Vagina (tissue), 2 donors: ENCODE results near the gene ZNF438. TPM values are rescaled to one million over a fixed set of nuclear protein-coding genes. Genes with fewer than 3 reads are reported as not detected.

Source experiments
- DNase-seq, 2 donors: peaks; one replicate each; pipeline ENCODE4 v3.0.0-alpha.2; 2017; ENCODE audit errors: extremely low spot score in 2 of 2
- H3K27ac ChIP-seq: fragments of 200-600 bp; sonication (generic); one replicate; pipeline ENCODE4 v1.5.1; 2019
- H3K27me3 ChIP-seq: fragments of 200-600 bp; sonication (generic); one replicate; pipeline ENCODE4 v1.5.1; 2019
- H3K36me3 ChIP-seq, 2 donors: fragments of 200-600 bp; sonication (generic); one replicate each; pipeline ENCODE4 v1.5.1; 2017 to 2019
- H3K4me1 ChIP-seq: fragments of 200-600 bp; sonication (generic); one replicate; pipeline ENCODE4 v1.5.1; 2019
- H3K4me3 ChIP-seq, 2 donors: fragments of 200-600 bp; sonication (generic); 1 replicate in 1 of 2; 2 replicates in 1 of 2; pipeline ENCODE4 v1.5.1; 2016 to 2019
- H3K9me3 ChIP-seq: fragments of 200-600 bp; sonication (generic); one replicate; pipeline ENCODE4 v1.5.1; 2019
- CTCF ChIP-seq, 3 experiments: fragments of 450-650 bp in 2 of 3; fragments of 200-600 bp in 1 of 3; sonication (generic) in 1 of 3; IDR thresholded peaks; one replicate each; pipeline ENCODE4 v1.5.1; 2017 to 2019; ENCODE audit warnings: antibody characterized with exemption in 3 of 3, mild to moderate bottlenecking in 2 of 3, moderate library complexity in 2 of 3
- POLR2A ChIP-seq, 2 donors: fragments of 450-650 bp; IDR thresholded peaks; one replicate each; pipeline ENCODE4 v1.6.1; 2017; ENCODE audit warnings: antibody characterized with exemption in 2 of 2, mild to moderate bottlenecking in 2 of 2, moderate library complexity in 2 of 2
- POLR2AphosphoS5 ChIP-seq, 2 donors: sonication (generic); formaldehyde crosslinking; IDR thresholded peaks; one replicate each; pipeline ENCODE4 v1.9.0; 2017; ENCODE audit warnings: antibody characterized with exemption in 2 of 2, mild to moderate bottlenecking in 2 of 2, low read depth in 1 of 2; ENCODE audit not compliant: insufficient read depth in 1 of 2
- intact Hi-C: fragments of 100-400 bp; cut with DNase I; formaldehyde crosslinking; loops from one replicate; pipeline ENCODE4 v1.15.1; 2023
- total RNA-seq: library from RNA; depleted of rRNA; stranded (reverse); fragments of >200 nt; gene quantifications from one replicate; pipeline ENCODE4 v1.2.3, GENCODE V29; 2016

Gene ZNF438
- total RNA-seq, 1 donor from 2014 or later, result 11.8 TPM

GRCh38 chr10:30831426-30831825 is 200.2 kb downstream of the ZNF438 start:
- Histone ChIP-seq H3K27ac (peak overlapping the region; percentile 49), H3K27me3 (no peaks in the 10 kb centered on the region), H3K9me3 (no peaks in the 10 kb centered on the region), H3K4me1 (peaks cover 59% of the 10 kb centered on the region), H3K36me3 (no peaks in the 10 kb centered on the region), H3K4me3 (no peak overlapping the region)
- DNase-seq, result no peak
- TF ChIP-seq POLR2AphosphoS5 (IDR thresholded peaks at IDR 0.05; ENCODE audit: insufficient read depth in 1 of 2, low read depth in 1 of 2), result no peak
- intact Hi-C loops, result no loop called here

GRCh38 chr10:30830315-30831230 is 201.1 kb downstream of the ZNF438 start:
- H3K27me3 ChIP-seq, result no peaks in the 10 kb centered on the region
- H3K4me3 ChIP-seq, result no peak overlapping the region
- peaks cover 59% of the 10 kb centered on the region for H3K4me1 ChIP-seq
- H3K27ac ChIP-seq, result peak overlapping the region; percentile 49
- intact Hi-C loops, result no loop called here
- H3K36me3 ChIP-seq, result no peaks in the 10 kb centered on the region
- TF ChIP-seq POLR2A (IDR thresholded peaks at IDR 0.05) (no peak), CTCF (IDR thresholded peaks at IDR 0.05) (no peak), POLR2AphosphoS5 (IDR thresholded peaks at IDR 0.05; ENCODE audit: insufficient read depth in 1 of 2, low read depth in 1 of 2) (no peak)
- no peaks in the 10 kb centered on the region for H3K9me3 ChIP-seq
- no peak for DNase-seq

GRCh38 chr10:30829901-30830300 is 201.8 kb downstream of the ZNF438 start:
- Histone ChIP-seq H3K4me3 (no peak overlapping the region), H3K27ac (no peak overlapping the region), H3K4me1 (peaks cover 59% of the 10 kb centered on the region), H3K36me3 (no peaks in the 10 kb centered on the region), H3K9me3 (no peaks in the 10 kb centered on the region), H3K27me3 (no peaks in the 10 kb centered on the region)
- intact Hi-C loops, result no loop called here
- DNase-seq, result no peak
- TF ChIP-seq CTCF (IDR thresholded peaks at IDR 0.05), result no peak
- TF ChIP-seq POLR2A (IDR thresholded peaks at IDR 0.05), result no peak
- no peak for TF ChIP-seq POLR2AphosphoS5 (IDR thresholded peaks at IDR 0.05; ENCODE audit: insufficient read depth in 1 of 2, low read depth in 1 of 2)

- H3K4me3 ChIP-seq, result no peak overlapping the region
- DNase-seq, result no peak
- intact Hi-C loops, result no loop called here
- H3K36me3 ChIP-seq, result no peaks in the 10 kb centered on the region
- H3K9me3 ChIP-seq, result no peaks in the 10 kb centered on the region
- H3K27ac ChIP-seq, result no peak overlapping the region
- H3K27me3 ChIP-seq, result no peaks in the 10 kb centered on the region
- H3K4me1 ChIP-seq, result peaks cover 50% of the 10 kb centered on the region
- TF ChIP-seq POLR2AphosphoS5 (IDR thresholded peaks at IDR 0.05; ENCODE audit: insufficient read depth in 1 of 2, low read depth in 1 of 2) (no peak), POLR2A (IDR thresholded peaks at IDR 0.05) (no peak), CTCF (IDR thresholded peaks at IDR 0.05) (no peak)
Observed at GRCh38 chr10:30828680-30829079, 203.0 kb downstream of the ZNF438 start.

GRCh38 chr10:30828164-30828563 is 203.5 kb downstream of the ZNF438 start:
- H3K4me3 ChIP-seq, result no peak overlapping the region
- H3K4me1 ChIP-seq, result peaks cover 45% of the 10 kb centered on the region
- TF ChIP-seq POLR2A (IDR thresholded peaks at IDR 0.05), result no peak
- TF ChIP-seq POLR2AphosphoS5 (IDR thresholded peaks at IDR 0.05; ENCODE audit: insufficient read depth in 1 of 2, low read depth in 1 of 2), result no peak
- TF ChIP-seq CTCF (IDR thresholded peaks at IDR 0.05), result no peak
- intact Hi-C loops, result no loop called here
- H3K27ac ChIP-seq, result no peak overlapping the region
- H3K9me3 ChIP-seq, result no peaks in the 10 kb centered on the region
- H3K27me3 ChIP-seq, result no peaks in the 10 kb centered on the region
- H3K36me3 ChIP-seq, result no peaks in the 10 kb centered on the region
- DNase-seq, result no peak
